ENCODE measurements around the gene ALOX15B.

DNA sequence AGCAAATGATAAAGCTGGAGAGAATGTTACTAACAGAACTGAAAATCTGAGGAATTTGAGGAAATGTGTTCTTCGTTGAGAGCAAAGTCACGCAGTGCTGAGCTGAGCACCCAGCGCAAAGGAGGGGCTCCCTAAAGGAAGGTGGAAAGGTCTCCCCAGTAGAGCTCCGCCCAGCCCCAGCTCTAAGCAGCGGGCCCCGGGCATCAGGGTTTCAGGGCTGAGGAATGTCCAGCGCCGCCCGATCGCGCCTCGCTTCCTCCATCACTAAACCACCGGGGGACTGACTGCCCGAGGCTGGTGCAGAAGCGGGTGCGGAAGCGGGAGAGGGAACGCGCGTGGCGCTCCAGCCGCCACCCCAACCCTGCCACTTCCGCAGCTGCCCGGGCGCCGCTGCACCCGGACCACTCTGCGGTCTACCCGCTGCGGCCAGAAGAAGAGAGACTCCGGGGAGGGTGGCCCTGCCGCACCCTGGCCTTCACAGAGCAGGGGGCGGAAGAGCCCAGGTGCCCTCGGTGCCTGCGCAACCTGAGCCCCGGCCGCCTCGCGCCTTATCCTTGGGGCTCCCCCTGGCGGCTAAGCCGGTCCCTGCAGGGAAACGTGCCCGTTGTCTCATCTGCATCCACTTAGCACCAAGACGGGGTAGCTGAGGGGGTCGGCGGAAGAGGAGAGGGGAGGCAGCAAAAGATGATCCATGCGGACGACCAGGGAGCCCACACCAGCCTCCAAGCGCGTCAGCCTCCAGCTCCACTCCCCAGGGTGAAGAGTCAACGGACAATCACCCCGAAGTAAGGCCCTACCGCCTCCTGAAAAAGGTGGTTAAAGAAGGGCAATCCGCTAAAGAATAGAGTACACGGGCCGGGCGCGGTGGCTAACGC lies 48.8 kb upstream of the ALOX15B start:
- TF ChIP-seq, protein P1, sequence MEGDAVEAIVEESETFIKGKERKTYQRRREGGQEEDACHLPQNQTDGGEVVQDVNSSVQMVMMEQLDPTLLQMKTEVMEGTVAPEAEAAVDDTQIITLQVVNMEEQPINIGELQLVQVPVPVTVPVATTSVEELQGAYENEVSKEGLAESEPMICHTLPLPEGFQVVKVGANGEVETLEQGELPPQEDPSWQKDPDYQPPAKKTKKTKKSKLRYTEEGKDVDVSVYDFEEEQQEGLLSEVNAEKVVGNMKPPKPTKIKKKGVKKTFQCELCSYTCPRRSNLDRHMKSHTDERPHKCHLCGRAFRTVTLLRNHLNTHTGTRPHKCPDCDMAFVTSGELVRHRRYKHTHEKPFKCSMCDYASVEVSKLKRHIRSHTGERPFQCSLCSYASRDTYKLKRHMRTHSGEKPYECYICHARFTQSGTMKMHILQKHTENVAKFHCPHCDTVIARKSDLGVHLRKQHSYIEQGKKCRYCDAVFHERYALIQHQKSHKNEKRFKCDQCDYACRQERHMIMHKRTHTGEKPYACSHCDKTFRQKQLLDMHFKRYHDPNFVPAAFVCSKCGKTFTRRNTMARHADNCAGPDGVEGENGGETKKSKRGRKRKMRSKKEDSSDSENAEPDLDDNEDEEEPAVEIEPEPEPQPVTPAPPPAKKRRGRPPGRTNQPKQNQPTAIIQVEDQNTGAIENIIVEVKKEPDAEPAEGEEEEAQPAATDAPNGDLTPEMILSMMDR (IDR thresholded peaks at IDR 0.05), result peak; percentile 95
- TF ChIP-seq EZH2 (IDR thresholded peaks at IDR 0.05), result peak; percentile 43
